Stimulated activated naive CD8-positive, alpha-beta T cell treated with anti-CD3 and anti-CD28 coated beads, Interleukin-15, amount 100 ng/mL, for 72 hours (primary cell): ENCODE data around the gene SLC6A1.
A peak's percentile ranks its signal among the peaks of the same experiment; 100 is the strongest.

Experiments
- ATAC-seq: fragments of 150-1000 bp; cut with Tn5 transposase; 2 replicates; pipeline ENCODE4 v1.10.0; 2021; ENCODE audit warnings: mild to moderate bottlenecking, moderate library complexity
- DNase-seq, 2 donors: peaks; one replicate each; pipeline ENCODE4 v3.0.0; 2021 to 2022
- H3K27ac Mint-ChIP-seq, 2 donors: one replicate each; pipeline ENCODE4 v1.8.0; 2022; ENCODE audit warnings: mild to moderate bottlenecking in 2 of 2, mixed read lengths in 2 of 2, moderate library complexity in 2 of 2
- H3K27me3 Mint-ChIP-seq: one replicate; pipeline ENCODE4 v1.8.0; 2022; ENCODE audit warnings: mixed read lengths
- H3K4me1 Mint-ChIP-seq: one replicate; pipeline ENCODE4 v1.8.0; 2022; ENCODE audit warnings: mild to moderate bottlenecking, mixed read lengths
- H3K4me3 Mint-ChIP-seq, 2 donors: one replicate each; pipeline ENCODE4 v1.8.0; 2022; ENCODE audit warnings: mild to moderate bottlenecking in 2 of 2, mixed read lengths in 2 of 2, moderate library complexity in 1 of 2
- H3K9me3 Mint-ChIP-seq, 2 donors: one replicate each; pipeline ENCODE4 v1.8.0; 2022; ENCODE audit warnings: mixed read lengths in 2 of 2

The SLC6A1 gene

GRCh38 chr3:10960255-10960654 lies 32.3 kb upstream of the SLC6A1 start:
- Mint-ChIP-seq H3K4me1 (no peaks in the 10 kb centered on the region), H3K9me3 (no peaks in the 10 kb centered on the region), H3K27me3 (peaks cover 20% of the 10 kb centered on the region), H3K4me3 (no peak overlapping the region), H3K27ac (no peak overlapping the region)
- ATAC-seq, result no peak
- no peak for DNase-seq

- Mint-ChIP-seq H3K27ac (no peak overlapping the region), H3K9me3 (no peaks in the 10 kb centered on the region), H3K4me1 (no peaks in the 10 kb centered on the region), H3K27me3 (peaks cover 27% of the 10 kb centered on the region), H3K4me3 (no peak overlapping the region)
- ATAC-seq (no peak), DNase-seq (no peak)
Observed at GRCh38 chr3:10961921-10962320, 30.6 kb upstream of the SLC6A1 start.

- H3K4me3 Mint-ChIP-seq, result no peak overlapping the region
- no peak for ATAC-seq
- H3K27ac Mint-ChIP-seq, result no peak overlapping the region
- H3K4me1 Mint-ChIP-seq, result no peaks in the 10 kb centered on the region
- no peak for DNase-seq
- H3K9me3 Mint-ChIP-seq, result no peaks in the 10 kb centered on the region
- peaks cover 28% of the 10 kb centered on the region for H3K27me3 Mint-ChIP-seq
Observed at GRCh38 chr3:10962481-10963036, 30.0 kb upstream of the SLC6A1 start.

GRCh38 chr3:10964537-10965167 lies 27.9 kb upstream of the SLC6A1 start:
- H3K9me3 Mint-ChIP-seq, result no peaks in the 10 kb centered on the region

GRCh38 chr3:10968401-10968800 lies 24.1 kb upstream of the SLC6A1 start:
- ATAC-seq (peak; percentile 15), DNase-seq (no peak)
- no peak overlapping the region for H3K27ac Mint-ChIP-seq
- no peaks in the 10 kb centered on the region for H3K4me1 Mint-ChIP-seq
- H3K27me3 Mint-ChIP-seq, result peaks cover 47% of the 10 kb centered on the region
- no peak overlapping the region for H3K4me3 Mint-ChIP-seq
- H3K9me3 Mint-ChIP-seq, result no peaks in the 10 kb centered on the region

More at GRCh38 chr3:10964537-10965167, 27.9 kb upstream of the SLC6A1 start:
- no peak overlapping the region for H3K27ac Mint-ChIP-seq
- ATAC-seq (no peak), DNase-seq (no peak)
- no peak overlapping the region for H3K4me3 Mint-ChIP-seq
- peaks cover 44% of the 10 kb centered on the region for H3K27me3 Mint-ChIP-seq
- H3K4me1 Mint-ChIP-seq, result no peaks in the 10 kb centered on the region

- no peak for DNase-seq
Observed at GRCh38 chr3:10970306-10970960, 22.1 kb upstream of the SLC6A1 start.

GRCh38 chr3:10972072-10972782 lies 20.3 kb upstream of the SLC6A1 start:
- peaks cover 55% of the 10 kb centered on the region for H3K27me3 Mint-ChIP-seq
- H3K4me1 Mint-ChIP-seq, result peaks cover 9% of the 10 kb centered on the region
- H3K27ac Mint-ChIP-seq, result no peak overlapping the region
- ATAC-seq (no peak), DNase-seq (no peak)
- H3K4me3 Mint-ChIP-seq, result no peak overlapping the region
- no peaks in the 10 kb centered on the region for H3K9me3 Mint-ChIP-seq

More at GRCh38 chr3:10970306-10970960, 22.1 kb upstream of the SLC6A1 start:
- Mint-ChIP-seq H3K27ac (no peak overlapping the region), H3K4me3 (no peak overlapping the region), H3K9me3 (no peaks in the 10 kb centered on the region), H3K4me1 (no peaks in the 10 kb centered on the region), H3K27me3 (peaks cover 58% of the 10 kb centered on the region)
- ATAC-seq, result no peak

GRCh38 chr3:10973046-10973595 lies 19.4 kb upstream of the SLC6A1 start:
- peaks cover 9% of the 10 kb centered on the region for H3K4me1 Mint-ChIP-seq
- peaks cover 52% of the 10 kb centered on the region for H3K27me3 Mint-ChIP-seq
- H3K4me3 Mint-ChIP-seq, result no peak overlapping the region
- no peaks in the 10 kb centered on the region for H3K9me3 Mint-ChIP-seq
- DNase-seq (no peak), ATAC-seq (no peak)
- H3K27ac Mint-ChIP-seq, result no peak overlapping the region

GRCh38 chr3:10974131-10974530 lies 18.4 kb upstream of the SLC6A1 start:
- Mint-ChIP-seq H3K27me3 (peaks cover 55% of the 10 kb centered on the region), H3K27ac (no peak overlapping the region), H3K9me3 (no peaks in the 10 kb centered on the region), H3K4me3 (no peak overlapping the region), H3K4me1 (peaks cover 9% of the 10 kb centered on the region)
- ATAC-seq, result no peak
- no peak for DNase-seq

- DNase-seq (no peak), ATAC-seq (no peak)
- no peak overlapping the region for H3K27ac Mint-ChIP-seq
- H3K9me3 Mint-ChIP-seq, result no peaks in the 10 kb centered on the region
- peaks cover 54% of the 10 kb centered on the region for H3K27me3 Mint-ChIP-seq
- H3K4me3 Mint-ChIP-seq, result no peak overlapping the region
- peaks cover 9% of the 10 kb centered on the region for H3K4me1 Mint-ChIP-seq
Observed at GRCh38 chr3:10974746-10975375, 17.7 kb upstream of the SLC6A1 start.

- peaks cover 9% of the 10 kb centered on the region for H3K4me1 Mint-ChIP-seq
- no peaks in the 10 kb centered on the region for H3K9me3 Mint-ChIP-seq
- no peak for DNase-seq
- peaks cover 57% of the 10 kb centered on the region for H3K27me3 Mint-ChIP-seq
- H3K27ac Mint-ChIP-seq, result no peak overlapping the region
- H3K4me3 Mint-ChIP-seq, result no peak overlapping the region
- ATAC-seq, result no peak
Observed at GRCh38 chr3:10975695-10976234, 16.8 kb upstream of the SLC6A1 start.

GRCh38 chr3:10976770-10977169 lies 15.8 kb upstream of the SLC6A1 start:
- no peaks in the 10 kb centered on the region for H3K9me3 Mint-ChIP-seq
- H3K4me1 Mint-ChIP-seq, result peaks cover 9% of the 10 kb centered on the region
- DNase-seq (no peak), ATAC-seq (peak; percentile 75)
- H3K27ac Mint-ChIP-seq, result no peak overlapping the region
- peaks cover 67% of the 10 kb centered on the region for H3K27me3 Mint-ChIP-seq
- H3K4me3 Mint-ChIP-seq, result no peak overlapping the region

- Mint-ChIP-seq H3K9me3 (no peaks in the 10 kb centered on the region), H3K4me3 (no peak overlapping the region), H3K27me3 (peaks cover 72% of the 10 kb centered on the region), H3K27ac (no peak overlapping the region), H3K4me1 (peaks cover 9% of the 10 kb centered on the region)
- DNase-seq (no peak), ATAC-seq (no peak)
Observed at GRCh38 chr3:10977892-10978510, 14.5 kb upstream of the SLC6A1 start.

- H3K9me3 Mint-ChIP-seq, result no peaks in the 10 kb centered on the region
- H3K27ac Mint-ChIP-seq, result no peak overlapping the region
- no peak for ATAC-seq
- H3K27me3 Mint-ChIP-seq, result peaks cover 62% of the 10 kb centered on the region
- no peak for DNase-seq
- peaks cover 9% of the 10 kb centered on the region for H3K4me1 Mint-ChIP-seq
- H3K4me3 Mint-ChIP-seq, result no peak overlapping the region
Observed at GRCh38 chr3:10978956-10979355, 13.6 kb upstream of the SLC6A1 start.

GRCh38 chr3:10980312-10980711 lies 12.2 kb upstream of the SLC6A1 start:
- peaks cover 53% of the 10 kb centered on the region for H3K27me3 Mint-ChIP-seq
- H3K27ac Mint-ChIP-seq, result no peak overlapping the region
- no peak for ATAC-seq
- peaks cover 9% of the 10 kb centered on the region for H3K4me1 Mint-ChIP-seq
- no peak overlapping the region for H3K4me3 Mint-ChIP-seq
- H3K9me3 Mint-ChIP-seq, result no peaks in the 10 kb centered on the region
- DNase-seq, result no peak
